K562 (cell line): ENCODE data around the gene AIMP2. TPM values are rescaled to one million over a fixed set of nuclear protein-coding genes. Genes with fewer than 3 reads are reported as not detected.

Source experiments
- ATAC-seq: fragments of 200-7000 bp; cut with Tn5 transposase; 3 replicates; pipeline ENCODE4 v1.9.1; 2020; ENCODE audit warnings: moderate library complexity
- BruUV-seq: library from RNA; stranded (reverse); fragments of 400-500 nt; replicated peaks from 2 replicates; lab custom pipeline; 2021; lab: Mats Ljungman, UMichigan
- CTCF ChIA-PET: fragments of 300-600 bp; formaldehyde crosslinking; extraction: SDS; loops from one replicate; lab custom pipeline; 2021; ENCODE audit warnings: low intra/inter-chr PET ratio; lab: Yijun Ruan, JAX
- POLR2A ChIA-PET: fragments of 300-600, 350-650 bp; sonication (Branson Sonifier 250); formaldehyde crosslinking; extraction: SDS; loops from one replicate; lab custom pipeline; 2021; ENCODE audit warnings: antibody characterized with exemption, inconsistent platforms; lab: Yijun Ruan, JAX
- DNase-seq, 4 experiments: peaks; one replicate each; pipeline versions ENCODE4 v3.0.0 to v3.0.0-alpha.2; 2011 to 2018; ENCODE audit warnings: low spot score in 3 of 4, mixed read lengths in 3 of 4; ENCODE audit errors: extremely low read depth in 1 of 4
- FAIRE-seq: peaks from 2 replicates; lab custom pipeline; 2011; peaks lifted over from hg19 to GRCh38; lab: Jason Lieb, UNC
- H2AFZ ChIP-seq: 2 replicates; pipeline ENCODE4 v1.6.0; 2011; ENCODE audit warnings: low read depth, low read length, control low read depth, inconsistent platforms
- H3K27ac ChIP-seq: fragments of 200-600 bp; 3 replicates; pipeline ENCODE4 v1.8.0; 2011; ENCODE audit warnings: low read depth, mild to moderate bottlenecking, control low read depth, inconsistent platforms, low read length, moderate library complexity, mixed read lengths; ENCODE audit errors: extremely low read depth
- H3K27me3 ChIP-seq, 2 experiments: fragments of 300-600 bp in 1 of 2; 2 replicates in 1 of 2; 3 replicates in 1 of 2; pipeline versions ENCODE4 v1.6.0 to v1.8.0; 2011; ENCODE audit warnings: inconsistent platforms in 2 of 2, low read length in 2 of 2, mild to moderate bottlenecking in 1 of 2, mixed read lengths in 1 of 2, moderate library complexity in 1 of 2; ENCODE audit not compliant: control insufficient read depth in 2 of 2, insufficient read depth in 2 of 2
- H3K36me3 ChIP-seq: fragments of 300-600 bp; 3 replicates; pipeline ENCODE4 v1.8.0; 2011; ENCODE audit warnings: mild to moderate bottlenecking, low read length, inconsistent platforms; ENCODE audit not compliant: control insufficient read depth, insufficient read depth
- H3K4me1 ChIP-seq, 2 experiments: fragments of 200-600 bp in 1 of 2; replicated peaks in 1 of 2; 2 replicates in 1 of 2; 3 replicates in 1 of 2; pipeline versions ENCODE4 v1.5.1 to v1.8.0; 2011; ENCODE audit warnings: inconsistent platforms in 2 of 2, low read length in 2 of 2, mild to moderate bottlenecking in 1 of 2, mixed read lengths in 1 of 2, moderate library complexity in 1 of 2; ENCODE audit not compliant: control insufficient read depth in 2 of 2, insufficient read depth in 2 of 2
- H3K4me2 ChIP-seq: 2 replicates; pipeline ENCODE4 v1.6.1; 2011; ENCODE audit warnings: low read length, control low read depth, inconsistent platforms, mixed read lengths; ENCODE audit not compliant: insufficient read depth
- H3K4me3 ChIP-seq: fragments of 200-600 bp; sonication (generic), shearing (Covaris generic); 2 replicates; pipeline ENCODE4 v1.5.1; 2016; ENCODE audit warnings: control low read depth, inconsistent platforms
- H3K79me2 ChIP-seq: fragments of 200-600 bp; 3 replicates; pipeline ENCODE4 v1.8.0; 2011; ENCODE audit warnings: low read length, inconsistent platforms; ENCODE audit not compliant: control insufficient read depth, insufficient read depth
- H3K9ac ChIP-seq, 2 experiments: 2 replicates each; pipeline versions ENCODE4 v1.6.0 to v1.6.1; 2011; ENCODE audit warnings: low read depth in 2 of 2, low read length in 2 of 2, control low read depth in 1 of 2, inconsistent platforms in 1 of 2, mild to moderate bottlenecking in 1 of 2, mixed read lengths in 1 of 2; ENCODE audit not compliant: insufficient read depth in 1 of 2
- H3K9me1 ChIP-seq: one replicate; pipeline ENCODE4 v1.6.0; 2011; ENCODE audit warnings: inconsistent platforms, mild to moderate bottlenecking, low read length, moderate library complexity; ENCODE audit not compliant: control insufficient read depth, insufficient read depth
- H3K9me3 ChIP-seq: replicated peaks from 2 replicates; pipeline ENCODE4 v1.5.1; 2011; ENCODE audit warnings: low read depth, low read length, inconsistent platforms; ENCODE audit not compliant: control insufficient read depth, insufficient read depth
- H4K20me1 ChIP-seq: replicated peaks from 2 replicates; pipeline ENCODE4 v1.6.1; 2011; ENCODE audit warnings: low read length, inconsistent platforms, mixed read lengths; ENCODE audit not compliant: control insufficient read depth, insufficient read depth
- C11orf30 ChIP-seq: fragments of 450-650 bp; IDR thresholded peaks from 2 replicates; pipeline ENCODE4 v1.6.1; 2016; ENCODE audit warnings: low read depth, mild to moderate bottlenecking
- MAFF ChIP-seq: IDR thresholded peaks from 2 replicates; pipeline ENCODE4 v1.6.1; 2012; ENCODE audit warnings: low read length, improper control_type of control experiment
- MAFK ChIP-seq: IDR thresholded peaks from 2 replicates; pipeline ENCODE4 v1.6.1; 2011; ENCODE audit warnings: low read length, improper control_type of control experiment
- NUFIP1 ChIP-seq: fragments of 450-650 bp; IDR thresholded peaks from 2 replicates; pipeline ENCODE4 v1.6.1; 2018; ENCODE audit not compliant: partially characterized antibody
- ZFP36 ChIP-seq: fragments of 150-350 bp; IDR thresholded peaks from 2 replicates; pipeline ENCODE4 v1.6.1; 2018; ENCODE audit warnings: low read length, low read depth; ENCODE audit not compliant: partially characterized antibody
- ZNF263 ChIP-seq: sonication (generic); formaldehyde crosslinking; IDR thresholded peaks from 2 replicates; pipeline ENCODE4 v1.8.0; 2022; ENCODE audit warnings: mild to moderate bottlenecking, missing genetic modification reagents, borderline replicate concordance
- ZNF316 ChIP-seq: fragments of 450-650 bp; IDR thresholded peaks from 2 replicates; pipeline ENCODE4 v1.6.1; 2016
- WGBS: fragments of 100-300 bp; shearing (Covaris generic); methylation state at CpG from one replicate; pipeline ENCODE4 v1.1.6; 2016; ENCODE audit warnings: low coverage, mixed read lengths; ENCODE audit not compliant: insufficient coverage; ENCODE audit errors: missing lambda C conversion rate; 5-methylcytosine and 5-hydroxymethylcytosine counted together
- in situ Hi-C: fragments of 300-500 bp; cut with MboI; formaldehyde crosslinking; loops from 4 replicates; pipeline ENCODE4 v1.15.0; 2018; ENCODE audit warnings: inconsistent platforms, mixed read lengths
- intact Hi-C: fragments of 100-400 bp; cut with micrococcal nuclease; formaldehyde crosslinking; loops from 2 replicates; pipeline ENCODE4 v1.14.2; 2022
- polyA plus RNA-seq, 8 experiments: library from polyadenylated mRNA; depleted of rRNA in 4 of 8; stranded (reverse) in 5 of 8; unstranded in 3 of 8; fragments of >200 nt; fragmentation: Nextera tagmentation in 2 of 8; fragmentation: Illumina TruSeq in 1 of 8; extraction: Ambion mirVana in 2 of 8; extraction: Trizol in 1 of 8; gene quantifications; 2 replicates each; pipeline versions ENCODE4 v1.2.1 to v1.2.3, GENCODE V29; 2011 to 2014; ENCODE audit warnings: inconsistent platforms in 1 of 8, missing spikeins in 1 of 8
- total RNA-seq, 7 experiments: library from RNA; depleted of rRNA in 6 of 7; stranded (reverse); fragments of >200 nt in 6 of 7; fragmentation: Illumina TruSeq in 2 of 7; extraction: Trizol in 2 of 7; gene quantifications; 2 replicates each; pipeline versions ENCODE4 v1.2.1 to v1.2.3, GENCODE V29; 2011 to 2021; ENCODE audit warnings: low replicate concordance in 1 of 7

Gene AIMP2
- total and polyA plus RNA-seq, 9 of the 15 experiments (the other 6 are each of a cell fraction or from before 2014, with no cell fraction given) = 47.5 to 84.9 (median 63.5) TPM

GRCh38 chr7:6030988-6031387, 21.9 kb downstream of the AIMP2 start, which contains the start of gene ANKRD61:
Gene ANKRD61 (plus strand): TSS chr7:6031376. CDS start chr7:6031376, 0 bp downstream.
- Histone ChIP-seq H3K27me3 (no peaks in the 10 kb centered on the region), H3K4me3 (no peak within 1 kb of the TSS), H3K27ac (peak within 1 kb of the TSS; percentile 9; the same call in 1 of the 3 replicates), H2AFZ (no peak within 1 kb of the TSS), H3K9me3 (no peaks in the 10 kb centered on the region), H3K9me1 (no peaks in the 10 kb centered on the region), H3K9ac (no peak within 1 kb of the TSS; a peak in 1 of 4 replicates), H3K4me2 (no peak within 1 kb of the TSS), H4K20me1 (no peaks in the 10 kb centered on the region; the same call in 1 of the 2 replicates), H3K79me2 (peaks cover 33% of the 10 kb centered on the region; the same call in 2 of the 3 replicates), H3K4me1 (peaks cover 10 to 13% of the 10 kb centered on the region in 2 experiments; a peak in 4 of 5 replicates), H3K36me3 (peaks cover 84% of the 10 kb centered on the region)
- CTCF ChIA-PET = no interaction called here
- TF ChIP-seq ZNF316 (peak; percentile 85), MAFF (peak; percentile 58), MAFK (peak; percentile 35; the same call in 1 of the 2 replicates), C11orf30 (peak; percentile 61), ZFP36 (no peak)
- no peak for ATAC-seq
- POLR2A ChIA-PET = interaction anchor here (1.3 to 1.4 kb wide), 4 partner anchors 9 to 34 kb away, joined by 3 to 6 read pairs (median 5); no protein-coding TSS in a partner anchor
- in situ Hi-C loops = no loop called here
- WGBS = 100% methylated on average over 2 of the region's 2 CpGs
- DNase-seq = no peak
- BruUV-seq = no TSS peak
- peak; percentile 54 for FAIRE-seq
- intact Hi-C loops = no loop called here

DNA sequence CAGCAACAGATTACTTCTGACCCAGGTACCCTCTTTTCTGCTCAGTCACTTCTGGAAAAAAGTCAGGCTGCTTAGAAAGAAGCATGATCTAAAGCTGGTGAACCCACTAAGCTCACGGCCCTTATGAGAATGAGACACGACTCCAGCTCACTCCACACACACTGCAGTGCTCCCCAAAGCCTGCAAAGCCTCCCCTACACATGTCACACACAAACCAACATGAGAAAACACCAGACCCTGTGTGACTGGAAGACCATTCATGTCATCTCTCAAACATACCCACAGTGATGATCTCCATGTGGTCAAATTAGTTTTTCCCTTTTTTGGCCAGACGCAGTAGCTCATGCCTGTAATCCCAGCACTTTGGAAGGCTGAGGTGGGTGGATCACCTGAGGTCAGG, 22.5 kb downstream of the AIMP2 start:
- Histone ChIP-seq H3K9me1 (no peaks in the 10 kb centered on the region), H3K9ac (no peak overlapping the region; a peak in 1 of 4 replicates), H3K9me3 (no peaks in the 10 kb centered on the region), H2AFZ (no peak overlapping the region), H3K4me1 (peaks cover 7 to 8% of the 10 kb centered on the region in 2 experiments; a peak in 4 of 5 replicates), H3K36me3 (peaks cover 84% of the 10 kb centered on the region), H3K4me2 (no peak overlapping the region), H3K79me2 (peaks cover 29% of the 10 kb centered on the region; the same call in 2 of the 3 replicates), H3K4me3 (no peak overlapping the region), H4K20me1 (no peaks in the 10 kb centered on the region; the same call in 1 of the 2 replicates), H3K27me3 (no peaks in the 10 kb centered on the region), H3K27ac (no peak overlapping the region)
- no peak for FAIRE-seq
- WGBS = 88% methylated on average over 3 of the region's 3 CpGs
- BruUV-seq = no TSS peak
- no peak for DNase-seq
- POLR2A ChIA-PET = interaction anchor here (1.0 to 2.5 kb wide), 5 partner anchors 7 to 25 kb away, joined by 3 to 8 read pairs (median 6); partner anchors contain the start of genes AIMP2 and PMS2
- in situ Hi-C loops = no loop called here
- peak; percentile 34; the same call in 2 of the 3 replicates for ATAC-seq
- TF ChIP-seq ZNF263 (peak; percentile 88), NUFIP1 (no peak)
- intact Hi-C loops = no loop called here
- CTCF ChIA-PET = no interaction called here
